SK-N-SH treated with all-trans-retinoic acid at 6 μM for 48 hours (cell line): Measurements from ENCODE around the gene FARP1.

Experiments
- ARNTL ChIP-seq: fragments of 450-650 bp; formaldehyde crosslinking; IDR thresholded peaks from 2 replicates; pipeline ENCODE4 v1.5.0; 2020; ENCODE audit warnings: low read depth, mild to moderate bottlenecking, moderate library complexity, borderline replicate concordance
- ESRRG ChIP-seq: fragments of 250-450 bp; sonication (Bioruptor Pico); IDR thresholded peaks from 2 replicates; pipeline ENCODE4 v1.6.1; 2021; ENCODE audit warnings: mild to moderate bottlenecking
- ISL1 ChIP-seq: fragments of 250-450 bp; sonication (Bioruptor Pico); IDR thresholded peaks from 2 replicates; pipeline ENCODE4 v2.1.2; 2022; ENCODE audit warnings: mild to moderate bottlenecking, moderate library complexity
- ZNF565 ChIP-seq: fragments of 450-650 bp; formaldehyde crosslinking; conservative IDR thresholded peaks from 2 replicates; pipeline ENCODE4 v1.5.0; 2020; ENCODE audit warnings: low read depth, mild to moderate bottlenecking, moderate library complexity

DNA sequence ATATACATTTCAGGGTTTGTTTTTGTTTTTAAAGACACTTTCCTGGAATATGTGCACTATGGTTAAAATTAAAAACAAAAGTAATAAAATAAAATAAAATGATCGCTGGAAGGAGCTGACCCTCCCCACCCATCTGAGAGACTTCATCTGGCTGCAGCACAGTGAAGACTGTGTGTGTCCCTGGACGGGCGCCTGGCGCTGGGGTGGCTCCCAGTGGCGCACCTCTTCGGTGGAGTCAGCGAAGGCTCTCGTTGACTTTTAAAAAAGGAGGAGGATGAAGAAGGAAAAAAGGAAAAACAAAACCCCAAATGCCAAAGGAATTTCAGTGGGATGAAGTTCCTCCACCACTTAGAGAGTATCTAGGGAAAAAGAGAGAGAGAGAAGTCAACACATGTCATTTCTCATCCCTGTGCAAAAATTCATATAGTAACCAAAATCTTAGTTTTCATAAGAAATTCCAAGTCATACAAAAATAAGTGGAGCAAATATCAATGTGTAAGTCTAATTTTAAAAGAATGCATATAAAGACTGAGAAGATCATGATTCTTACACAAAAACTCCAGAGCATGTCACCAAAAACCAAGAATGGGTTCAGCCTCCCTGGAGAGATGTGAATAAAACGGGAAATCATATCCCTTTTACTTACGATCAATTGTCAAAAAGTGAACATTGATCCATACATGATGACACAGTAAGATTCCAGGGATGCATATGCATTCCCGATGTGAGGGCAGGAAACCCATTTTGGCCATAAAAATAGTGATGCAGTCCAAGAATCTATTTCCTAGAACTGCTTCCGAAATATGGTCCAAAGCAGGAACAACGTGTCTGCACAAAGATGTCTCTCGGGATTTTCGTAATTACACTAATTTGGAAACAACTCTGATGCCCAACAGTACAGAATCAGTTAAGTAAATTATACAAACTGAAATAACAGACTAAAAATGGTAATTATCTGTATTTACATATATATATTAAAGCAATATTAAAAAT is 310.3 kb downstream of the FARP1 start:
- no peak for TF ChIP-seq ZNF565 (CRISPR knock-in tag)
- TF ChIP-seq ISL1 (CRISPR knock-in tag) = no peak
- no peak for TF ChIP-seq ESRRG (CRISPR knock-in tag)
- TF ChIP-seq ARNTL (CRISPR knock-in tag) = no peak
